PC-3 (cell line): Measurements from ENCODE around the gene PAPOLB.

Experiments
- EZH2phosphoT487 ChIP-seq: fragments of 300-600 bp; sonication (generic); IDR thresholded peaks from 2 replicates; pipeline ENCODE4 v1.6.1; 2018; ENCODE audit warnings: mild to moderate bottlenecking, antibody characterized with exemption, low read length, borderline replicate concordance
- TF ChIP-seq, protein P1 (sequence below): fragments of 300-600 bp; sonication (generic); conservative IDR thresholded peaks from 2 replicates; pipeline ENCODE4 v1.5.1; 2017; ENCODE audit warnings: antibody characterized with exemption, low read depth, mild to moderate bottlenecking, low read length

- TF ChIP-seq, protein P1, sequence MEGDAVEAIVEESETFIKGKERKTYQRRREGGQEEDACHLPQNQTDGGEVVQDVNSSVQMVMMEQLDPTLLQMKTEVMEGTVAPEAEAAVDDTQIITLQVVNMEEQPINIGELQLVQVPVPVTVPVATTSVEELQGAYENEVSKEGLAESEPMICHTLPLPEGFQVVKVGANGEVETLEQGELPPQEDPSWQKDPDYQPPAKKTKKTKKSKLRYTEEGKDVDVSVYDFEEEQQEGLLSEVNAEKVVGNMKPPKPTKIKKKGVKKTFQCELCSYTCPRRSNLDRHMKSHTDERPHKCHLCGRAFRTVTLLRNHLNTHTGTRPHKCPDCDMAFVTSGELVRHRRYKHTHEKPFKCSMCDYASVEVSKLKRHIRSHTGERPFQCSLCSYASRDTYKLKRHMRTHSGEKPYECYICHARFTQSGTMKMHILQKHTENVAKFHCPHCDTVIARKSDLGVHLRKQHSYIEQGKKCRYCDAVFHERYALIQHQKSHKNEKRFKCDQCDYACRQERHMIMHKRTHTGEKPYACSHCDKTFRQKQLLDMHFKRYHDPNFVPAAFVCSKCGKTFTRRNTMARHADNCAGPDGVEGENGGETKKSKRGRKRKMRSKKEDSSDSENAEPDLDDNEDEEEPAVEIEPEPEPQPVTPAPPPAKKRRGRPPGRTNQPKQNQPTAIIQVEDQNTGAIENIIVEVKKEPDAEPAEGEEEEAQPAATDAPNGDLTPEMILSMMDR: no peak
- no peak for TF ChIP-seq EZH2phosphoT487
These were observed 23.5 kb upstream of the PAPOLB start for GRCh38 chr7:4885317-4885807.
